SU-DHL-6 (cell line): ENCODE measurements around the gene ARHGEF38.

Source experiments
- CTCF ChIP-seq: fragments of 200-600 bp; sonication (generic); IDR thresholded peaks from one replicate; pipeline ENCODE4 v1.5.1; 2017; ENCODE audit warnings: antibody characterized with exemption, mild to moderate bottlenecking, low read length, moderate library complexity; ENCODE audit not compliant: insufficient read depth, poor library complexity, severe bottlenecking
- EZH2phosphoT487 ChIP-seq: fragments of 200-600 bp; sonication (generic), shearing (Covaris generic); conservative IDR thresholded peaks from 2 replicates; pipeline ENCODE4 v1.6.1; 2018; ENCODE audit warnings: mild to moderate bottlenecking, antibody characterized with exemption, low read length, moderate library complexity, mixed read lengths

- no peak for TF ChIP-seq CTCF
- TF ChIP-seq EZH2phosphoT487: no peak
Measured at GRCh38 chr4:105542039-105542438, 10.4 kb upstream of the ARHGEF38 start.
